Measurements from ENCODE around the gene CELF4.

Gene CELF4

DNA sequence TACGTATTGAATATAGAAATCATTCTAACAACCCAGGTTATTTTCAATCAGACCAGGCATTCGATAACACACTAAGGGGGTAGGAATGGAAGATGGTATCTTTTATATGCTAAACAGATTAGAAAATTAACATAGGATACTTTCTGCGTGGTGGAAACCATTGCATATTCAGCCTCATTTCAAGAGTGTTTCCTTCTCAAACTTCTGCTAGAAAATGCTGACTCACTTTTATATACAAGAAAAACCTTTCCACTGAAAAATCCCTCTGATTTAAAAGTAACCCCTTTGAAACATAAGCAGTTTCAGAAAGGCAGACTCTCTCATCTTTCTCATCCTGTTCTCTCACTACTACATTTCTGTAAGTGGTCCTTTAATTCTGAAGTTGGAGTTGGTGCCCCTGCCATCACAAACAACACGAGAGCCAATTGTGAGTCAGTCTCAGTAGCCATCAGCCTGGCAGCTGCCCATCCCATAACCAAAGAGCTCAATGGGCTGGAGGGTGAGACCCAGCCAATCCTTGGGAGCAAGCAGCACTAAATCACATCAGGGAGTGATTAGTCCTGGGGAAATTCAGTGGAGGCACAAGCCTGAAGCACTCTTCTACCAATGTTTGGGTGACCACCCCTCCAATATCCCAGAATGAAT lies 343.1 kb downstream of the CELF4 start:
- no peak for DNase-seq (ENCODE audit: low spot score)

DNA sequence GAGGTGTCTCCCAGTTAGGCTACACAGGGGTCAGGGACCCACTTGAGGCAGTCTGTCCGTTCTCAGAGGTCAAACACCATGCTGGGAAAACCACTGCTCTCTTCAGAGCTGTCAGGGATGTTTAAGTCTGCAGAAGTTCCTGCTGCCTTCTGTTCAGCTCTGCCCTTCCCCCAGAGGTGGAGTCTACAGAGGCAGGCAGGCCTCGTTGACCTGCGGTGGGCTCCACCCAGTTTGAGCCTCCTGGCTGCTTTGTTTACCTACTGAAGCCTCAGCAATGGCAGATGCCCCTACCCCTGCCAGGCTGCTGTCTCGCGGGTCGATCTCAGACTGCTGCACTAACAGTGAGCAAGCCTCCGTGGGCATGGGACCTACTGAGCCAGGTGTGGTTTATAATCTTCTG lies 346.3 kb downstream of the CELF4 start:
- no peak for DNase-seq (ENCODE audit: low spot score)

DNA sequence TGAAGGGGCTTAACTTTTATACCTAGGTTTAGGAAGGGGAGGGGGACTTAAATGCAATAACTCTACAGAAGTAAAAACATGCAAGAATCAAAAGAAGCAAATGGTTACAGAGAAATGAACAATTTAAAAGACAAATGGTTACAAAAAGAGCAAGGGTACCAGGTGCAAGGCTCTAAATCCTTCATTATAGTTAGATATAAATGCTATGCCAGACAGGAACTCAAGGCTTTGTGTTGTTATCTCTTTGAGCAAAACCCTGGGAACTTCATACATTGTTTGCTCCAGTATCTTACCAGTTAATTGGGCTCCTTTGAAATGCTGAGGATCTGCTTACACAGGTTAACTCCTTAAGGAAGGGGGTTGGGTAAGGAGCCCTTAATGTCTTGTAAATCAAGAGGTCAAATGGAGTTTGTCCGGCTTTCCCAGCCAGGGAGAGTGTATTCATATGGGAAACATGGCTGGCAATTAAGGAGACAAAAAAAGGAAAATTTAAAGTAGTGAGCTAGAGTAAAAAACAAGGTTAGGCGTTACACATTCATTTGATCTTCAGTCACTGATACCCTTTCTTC lies 347.5 kb downstream of the CELF4 start:
- DNase-seq (ENCODE audit: low spot score) = no peak

DNA sequence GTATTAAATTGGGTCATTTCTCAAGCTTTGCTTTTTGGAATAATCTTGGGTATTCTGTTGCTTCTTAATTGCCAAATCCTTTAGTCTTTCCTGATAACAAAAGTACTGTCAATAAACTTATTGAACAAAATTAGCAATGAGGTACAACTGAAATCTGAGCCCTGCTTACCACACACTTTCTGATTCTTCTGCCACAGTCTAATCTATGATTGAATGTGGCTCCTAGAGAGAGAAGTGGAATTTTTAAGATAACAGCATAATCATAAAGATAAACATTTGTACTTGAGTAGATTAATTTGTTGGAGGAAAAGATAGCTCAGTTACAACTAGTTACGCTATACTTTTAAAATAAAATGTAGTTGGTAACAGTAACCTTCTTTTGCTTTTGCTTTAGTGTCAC lies 354.8 kb downstream of the CELF4 start:
- no peak for DNase-seq (ENCODE audit: low spot score)

DNA sequence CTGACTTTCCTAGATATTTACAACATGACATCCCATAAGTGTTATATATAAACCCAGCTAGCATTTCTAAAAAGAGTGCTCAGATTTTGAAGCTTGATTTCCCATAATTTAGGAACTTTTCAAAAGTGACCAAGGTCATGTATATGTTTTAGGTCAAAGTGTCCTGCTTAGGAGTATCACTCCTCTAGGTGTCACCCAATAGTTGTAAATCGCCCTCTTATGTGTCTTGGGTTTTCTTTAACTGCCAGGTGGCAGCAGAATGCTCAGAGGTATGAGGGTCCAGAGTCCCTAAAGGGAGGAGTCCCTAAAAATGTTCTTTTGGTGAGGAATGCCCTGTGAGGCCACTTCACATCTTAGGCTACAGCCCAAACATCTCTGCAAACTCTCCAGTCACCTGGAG lies 358.3 kb downstream of the CELF4 start:
- no peak for DNase-seq (ENCODE audit: low spot score)

DNA sequence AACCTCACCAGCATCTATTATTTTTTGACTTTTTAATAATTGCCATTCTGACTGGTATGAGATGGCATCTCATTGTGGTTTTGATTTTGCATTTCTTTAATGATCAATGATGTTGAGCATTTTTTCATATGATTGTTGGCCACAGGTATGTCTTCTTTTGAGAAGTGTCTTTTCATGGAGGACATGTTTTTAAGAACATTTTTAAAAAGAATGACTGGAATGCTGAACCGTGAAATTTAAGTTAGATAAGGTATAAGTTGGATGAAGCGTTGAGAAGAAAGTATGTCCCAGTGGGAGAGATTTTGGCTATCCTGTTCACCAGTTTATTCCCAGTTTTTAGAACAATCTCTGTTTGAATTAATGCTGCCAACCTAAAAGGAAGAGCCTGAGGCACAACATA lies 365.9 kb downstream of the CELF4 start:
- DNase-seq (ENCODE audit: low spot score) = no peak

All from GM03348 (cell line).